Liver (tissue), 9 donors: Measurements from ENCODE around the gene CCDC138. TPM values are rescaled to one million over a fixed set of nuclear protein-coding genes. Genes with fewer than 3 reads are reported as not detected.

Source experiments
- DNase-seq: peaks from one replicate; pipeline ENCODE4 v3.0.0-alpha.2; 2017; ENCODE audit warnings: low spot score
- H3K27ac ChIP-seq, 2 donors: one replicate each; pipeline ENCODE4 v1.7.0; 2013; ENCODE audit warnings: inconsistent platforms in 2 of 2, low read length in 2 of 2, control low read depth in 1 of 2, low read depth in 1 of 2, mild to moderate bottlenecking in 1 of 2
- H3K27me3 ChIP-seq, 4 donors: one replicate each; pipeline versions ENCODE4 v1.6.1 to v1.7.0; 2013; ENCODE audit warnings: low read length in 3 of 4, inconsistent platforms in 1 of 4, mild to moderate bottlenecking in 1 of 4, moderate library complexity in 1 of 4; ENCODE audit not compliant: control insufficient read depth in 4 of 4, insufficient read depth in 4 of 4
- H3K36me3 ChIP-seq, 4 donors: one replicate each; pipeline versions ENCODE4 v1.6.1 to v1.7.0; 2013; ENCODE audit warnings: low read length in 3 of 4, mild to moderate bottlenecking in 3 of 4, low read depth in 1 of 4, moderate library complexity in 1 of 4; ENCODE audit not compliant: control insufficient read depth in 4 of 4, insufficient read depth in 3 of 4
- H3K4me1 ChIP-seq, 4 donors: one replicate each; pipeline versions ENCODE4 v1.6.1 to v1.7.0; 2013; ENCODE audit warnings: low read length in 3 of 4, mild to moderate bottlenecking in 3 of 4, moderate library complexity in 1 of 4; ENCODE audit not compliant: control insufficient read depth in 4 of 4, insufficient read depth in 4 of 4
- H3K4me3 ChIP-seq, 3 donors: one replicate each; pipeline versions ENCODE4 v1.6.1 to v1.7.0; 2013; ENCODE audit warnings: low read length in 3 of 3, control low read depth in 1 of 3, low read depth in 1 of 3, mild to moderate bottlenecking in 1 of 3
- H3K9ac ChIP-seq, 2 donors: one replicate each; pipeline ENCODE4 v1.7.0; 2013; ENCODE audit warnings: low read length in 2 of 2, mild to moderate bottlenecking in 2 of 2, moderate library complexity in 2 of 2, control low read depth in 1 of 2, low read depth in 1 of 2
- H3K9me3 ChIP-seq, 4 donors: one replicate each; pipeline versions ENCODE4 v1.6.1 to v1.7.0; 2013; ENCODE audit warnings: low read length in 3 of 4; ENCODE audit not compliant: control insufficient read depth in 4 of 4
- EGR1 ChIP-seq, 2 donors: IDR thresholded peaks; 2 replicates each; pipeline ENCODE4 v1.6.1; 2016 to 2018; ENCODE audit warnings: antibody characterized with exemption in 2 of 2, low read depth in 2 of 2
- FOXA1 ChIP-seq: IDR thresholded peaks from 2 replicates; pipeline ENCODE4 v1.6.1; 2016; ENCODE audit warnings: antibody characterized with exemption
- FOXA2 ChIP-seq: IDR thresholded peaks from 2 replicates; pipeline ENCODE4 v1.6.1; 2016; ENCODE audit warnings: antibody characterized with exemption
- GABPA ChIP-seq, 2 donors: IDR thresholded peaks in 1 of 2; conservative IDR thresholded peaks in 1 of 2; 2 replicates each; pipeline ENCODE4 v1.6.1; 2016; ENCODE audit warnings: antibody characterized with exemption in 2 of 2, mild to moderate bottlenecking in 1 of 2, moderate library complexity in 1 of 2
- HNF4A ChIP-seq, 2 donors: conservative IDR thresholded peaks; 2 replicates each; pipeline ENCODE4 v1.6.1; 2016; ENCODE audit warnings: antibody characterized with exemption in 2 of 2, mild to moderate bottlenecking in 2 of 2
- HNF4G ChIP-seq: IDR thresholded peaks from 2 replicates; pipeline ENCODE4 v1.6.1; 2016; ENCODE audit warnings: antibody characterized with exemption
- JUND ChIP-seq, 2 donors: IDR thresholded peaks; 2 replicates each; pipeline ENCODE4 v1.6.1; 2016; ENCODE audit warnings: antibody characterized with exemption in 2 of 2
- NR2F2 ChIP-seq: IDR thresholded peaks from 2 replicates; pipeline ENCODE4 v1.6.1; 2016; ENCODE audit warnings: antibody characterized with exemption
- RAD21 ChIP-seq, 2 donors: IDR thresholded peaks; 2 replicates each; pipeline ENCODE4 v1.6.1; 2016; ENCODE audit warnings: antibody characterized with exemption in 2 of 2, mild to moderate bottlenecking in 2 of 2
- RXRA ChIP-seq, 2 donors: IDR thresholded peaks; 2 replicates each; pipeline ENCODE4 v1.6.1; 2017 to 2018; ENCODE audit warnings: antibody characterized with exemption in 2 of 2, mild to moderate bottlenecking in 1 of 2
- TAF1 ChIP-seq: conservative IDR thresholded peaks from 2 replicates; pipeline ENCODE4 v1.6.1; 2016; ENCODE audit warnings: antibody characterized with exemption, mild to moderate bottlenecking
- YY1 ChIP-seq: IDR thresholded peaks from 2 replicates; pipeline ENCODE4 v1.6.1; 2016; ENCODE audit warnings: antibody characterized with exemption, mild to moderate bottlenecking
- WGBS: extraction: QIAGEN DNeasy Blood & Tissue Kit; methylation state at CpG from one replicate; pipeline ENCODE4 v1.1.7; 2013; 5-methylcytosine and 5-hydroxymethylcytosine counted together
- polyA plus RNA-seq, 2 donors: library from polyadenylated mRNA; stranded (reverse) in 1 of 2; unstranded in 1 of 2; fragments of 200-250 nt in 1 of 2; fragments of >200 nt in 1 of 2; fragmentation: Nextera tagmentation in 1 of 2; extraction: Ambion mirVana in 1 of 2; gene quantifications; one replicate each; pipeline versions ENCODE4 v1.2.1 to v1.2.3, GENCODE V29; 2013 to 2015
- total RNA-seq, 2 donors: library from RNA; depleted of rRNA; stranded (reverse); fragments of >200 nt; gene quantifications; one replicate each; pipeline ENCODE4 v1.2.3, GENCODE V29; 2014
- TF ChIP-seq, protein P1 (sequence below): IDR thresholded peaks from 2 replicates; pipeline ENCODE4 v1.6.1; 2016; ENCODE audit warnings: antibody characterized with exemption
- TF ChIP-seq, protein P2 (sequence below): IDR thresholded peaks from 2 replicates; pipeline ENCODE4 v1.6.1; 2016; ENCODE audit warnings: antibody characterized with exemption, mild to moderate bottlenecking
- TF ChIP-seq, protein P3 (sequence below): IDR thresholded peaks from 2 replicates; pipeline ENCODE4 v1.6.1; 2016; ENCODE audit warnings: antibody characterized with exemption
- TF ChIP-seq, protein P4 (sequence below): IDR thresholded peaks from 2 replicates; pipeline ENCODE4 v1.6.1; 2016; ENCODE audit warnings: antibody characterized with exemption
- donor health status: healthy.
- donor health status: healthy.
- donor health status: healthy.
- donor health status: healthy.
- donor health status: healthy.

Gene CCDC138
- total and polyA plus RNA-seq, 4 donors = 0.76 to 5.0 (median 2.7) TPM

DNA sequence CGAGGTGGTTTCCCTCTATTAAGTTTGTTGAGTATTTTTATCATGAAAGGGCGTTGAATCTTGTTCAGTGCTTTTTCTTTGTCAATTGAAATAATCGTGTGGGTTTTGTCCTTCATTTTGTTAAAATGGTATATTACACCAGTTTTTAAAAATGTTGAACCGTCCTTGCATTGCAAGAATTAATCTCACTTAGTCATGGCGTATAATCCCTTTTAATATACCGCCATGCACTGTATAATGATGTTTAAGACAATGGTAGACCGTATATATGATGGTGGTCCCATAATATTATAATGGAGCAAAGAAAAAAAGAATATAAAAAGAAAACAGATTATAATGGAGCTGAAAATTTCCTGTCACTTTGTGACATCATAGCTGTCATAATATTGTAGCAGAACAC, 50.6 kb downstream of the CCDC138 start:
- TF ChIP-seq, protein P1, sequence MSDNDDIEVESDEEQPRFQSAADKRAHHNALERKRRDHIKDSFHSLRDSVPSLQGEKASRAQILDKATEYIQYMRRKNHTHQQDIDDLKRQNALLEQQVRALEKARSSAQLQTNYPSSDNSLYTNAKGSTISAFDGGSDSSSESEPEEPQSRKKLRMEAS = no peak
- TF ChIP-seq, protein P2, sequence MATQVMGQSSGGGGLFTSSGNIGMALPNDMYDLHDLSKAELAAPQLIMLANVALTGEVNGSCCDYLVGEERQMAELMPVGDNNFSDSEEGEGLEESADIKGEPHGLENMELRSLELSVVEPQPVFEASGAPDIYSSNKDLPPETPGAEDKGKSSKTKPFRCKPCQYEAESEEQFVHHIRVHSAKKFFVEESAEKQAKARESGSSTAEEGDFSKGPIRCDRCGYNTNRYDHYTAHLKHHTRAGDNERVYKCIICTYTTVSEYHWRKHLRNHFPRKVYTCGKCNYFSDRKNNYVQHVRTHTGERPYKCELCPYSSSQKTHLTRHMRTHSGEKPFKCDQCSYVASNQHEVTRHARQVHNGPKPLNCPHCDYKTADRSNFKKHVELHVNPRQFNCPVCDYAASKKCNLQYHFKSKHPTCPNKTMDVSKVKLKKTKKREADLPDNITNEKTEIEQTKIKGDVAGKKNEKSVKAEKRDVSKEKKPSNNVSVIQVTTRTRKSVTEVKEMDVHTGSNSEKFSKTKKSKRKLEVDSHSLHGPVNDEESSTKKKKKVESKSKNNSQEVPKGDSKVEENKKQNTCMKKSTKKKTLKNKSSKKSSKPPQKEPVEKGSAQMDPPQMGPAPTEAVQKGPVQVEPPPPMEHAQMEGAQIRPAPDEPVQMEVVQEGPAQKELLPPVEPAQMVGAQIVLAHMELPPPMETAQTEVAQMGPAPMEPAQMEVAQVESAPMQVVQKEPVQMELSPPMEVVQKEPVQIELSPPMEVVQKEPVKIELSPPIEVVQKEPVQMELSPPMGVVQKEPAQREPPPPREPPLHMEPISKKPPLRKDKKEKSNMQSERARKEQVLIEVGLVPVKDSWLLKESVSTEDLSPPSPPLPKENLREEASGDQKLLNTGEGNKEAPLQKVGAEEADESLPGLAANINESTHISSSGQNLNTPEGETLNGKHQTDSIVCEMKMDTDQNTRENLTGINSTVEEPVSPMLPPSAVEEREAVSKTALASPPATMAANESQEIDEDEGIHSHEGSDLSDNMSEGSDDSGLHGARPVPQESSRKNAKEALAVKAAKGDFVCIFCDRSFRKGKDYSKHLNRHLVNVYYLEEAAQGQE = no peak
- TF ChIP-seq HNF4A (conservative IDR thresholded peaks at IDR 0.05) (no peak), TAF1 (no peak), HNF4G (no peak), RXRA (IDR thresholded peaks at IDR 0.05) (no peak), JUND (IDR thresholded peaks at IDR 0.05) (no peak), YY1 (no peak), EGR1 (IDR thresholded peaks at IDR 0.05; ENCODE audit: low read depth in 2 of 2) (no peak), NR2F2 (no peak), FOXA2 (no peak), RAD21 (IDR thresholded peaks at IDR 0.05) (no peak), GABPA (IDR thresholded peaks at IDR 0.05 in 1 of 2, conservative IDR thresholded peaks at IDR 0.05 in 1 of 2) (no peak)
- TF ChIP-seq, protein P3, sequence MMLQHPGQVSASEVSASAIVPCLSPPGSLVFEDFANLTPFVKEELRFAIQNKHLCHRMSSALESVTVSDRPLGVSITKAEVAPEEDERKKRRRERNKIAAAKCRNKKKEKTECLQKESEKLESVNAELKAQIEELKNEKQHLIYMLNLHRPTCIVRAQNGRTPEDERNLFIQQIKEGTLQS = no peak
- H3K36me3 ChIP-seq = peaks cover 0 to 2% (median 0%) of the 10 kb centered on the region in 4 donors
- no peak overlapping the region for H3K9ac ChIP-seq
- H3K27ac ChIP-seq = no peak overlapping the region
- H3K9me3 ChIP-seq = no peaks in the 10 kb centered on the region
- 98% methylated on average over 7 of the region's 7 CpGs for WGBS
- DNase-seq = no peak
- H3K27me3 ChIP-seq = no peaks in the 10 kb centered on the region
- H3K4me3 ChIP-seq = no peak overlapping the region
- H3K4me1 ChIP-seq = peaks cover 0 to 3% (median 0%) of the 10 kb centered on the region in 4 donors

DNA sequence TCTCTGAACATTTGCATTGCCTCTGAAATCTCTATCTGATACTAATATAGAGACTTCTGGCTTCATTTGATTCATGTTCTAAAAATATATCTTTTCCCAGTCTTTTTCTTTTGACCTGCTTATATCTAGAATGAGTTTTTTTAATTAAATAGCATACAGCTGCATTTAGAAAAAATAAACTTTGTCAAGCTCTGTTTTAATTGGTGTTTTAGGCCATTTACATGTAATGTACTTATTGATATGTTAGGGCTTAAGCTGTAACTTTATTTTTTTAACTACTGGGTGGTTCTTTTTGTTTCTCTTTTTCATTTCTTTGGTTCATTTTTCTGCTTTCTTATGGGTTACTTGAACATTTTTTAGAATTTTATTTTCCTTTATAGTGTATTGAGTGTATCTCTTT, 54.9 kb downstream of the CCDC138 start:
- no peak for TF ChIP-seq HNF4G
- TF ChIP-seq FOXA1 = no peak
- no peak for TF ChIP-seq TAF1
- TF ChIP-seq HNF4A (conservative IDR thresholded peaks at IDR 0.05) = no peak
- no peak for TF ChIP-seq JUND (IDR thresholded peaks at IDR 0.05)
- TF ChIP-seq NR2F2 = no peak
- TF ChIP-seq, protein P3 = no peak
- no peak for DNase-seq

DNA sequence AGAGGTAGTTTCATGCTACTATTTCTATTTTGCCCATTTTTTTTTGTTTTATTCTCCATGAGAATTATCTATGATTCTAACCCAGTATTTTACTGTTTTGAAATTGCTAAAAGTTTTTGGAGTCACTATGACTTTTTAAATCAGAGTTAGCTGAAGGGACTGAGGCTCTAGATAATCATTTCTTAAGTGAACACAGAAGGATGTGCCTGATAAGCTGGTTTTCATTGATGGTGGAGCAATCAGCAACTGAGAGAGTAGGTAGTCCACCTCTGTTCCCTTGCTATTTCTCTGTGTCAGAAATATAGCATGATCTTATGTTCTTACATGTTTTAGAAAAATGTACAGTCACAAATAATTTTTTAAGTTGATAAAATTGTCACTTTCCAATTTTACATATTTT, 59.4 kb downstream of the CCDC138 start:
- Histone ChIP-seq H3K27ac (no peak overlapping the region), H3K9me3 (no peaks in the 10 kb centered on the region), H3K9ac (no peak overlapping the region), H3K27me3 (no peaks in the 10 kb centered on the region), H3K4me3 (no peak overlapping the region), H3K36me3 (peaks cover 0 to 2% (median 0%) of the 10 kb centered on the region in 4 donors), H3K4me1 (peaks cover 0 to 7% (median 0%) of the 10 kb centered on the region in 4 donors)
- TF ChIP-seq, protein P2 = no peak
- no peak for TF ChIP-seq FOXA1
- TF ChIP-seq JUND (IDR thresholded peaks at IDR 0.05) = no peak
- TF ChIP-seq TAF1 = no peak
- TF ChIP-seq RXRA (IDR thresholded peaks at IDR 0.05) = no peak
- no peak for TF ChIP-seq YY1
- TF ChIP-seq, protein P4, sequence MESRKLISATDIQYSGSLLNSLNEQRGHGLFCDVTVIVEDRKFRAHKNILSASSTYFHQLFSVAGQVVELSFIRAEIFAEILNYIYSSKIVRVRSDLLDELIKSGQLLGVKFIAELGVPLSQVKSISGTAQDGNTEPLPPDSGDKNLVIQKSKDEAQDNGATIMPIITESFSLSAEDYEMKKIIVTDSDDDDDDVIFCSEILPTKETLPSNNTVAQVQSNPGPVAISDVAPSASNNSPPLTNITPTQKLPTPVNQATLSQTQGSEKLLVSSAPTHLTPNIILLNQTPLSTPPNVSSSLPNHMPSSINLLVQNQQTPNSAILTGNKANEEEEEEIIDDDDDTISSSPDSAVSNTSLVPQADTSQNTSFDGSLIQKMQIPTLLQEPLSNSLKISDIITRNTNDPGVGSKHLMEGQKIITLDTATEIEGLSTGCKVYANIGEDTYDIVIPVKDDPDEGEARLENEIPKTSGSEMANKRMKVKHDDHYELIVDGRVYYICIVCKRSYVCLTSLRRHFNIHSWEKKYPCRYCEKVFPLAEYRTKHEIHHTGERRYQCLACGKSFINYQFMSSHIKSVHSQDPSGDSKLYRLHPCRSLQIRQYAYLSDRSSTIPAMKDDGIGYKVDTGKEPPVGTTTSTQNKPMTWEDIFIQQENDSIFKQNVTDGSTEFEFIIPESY = no peak
- DNase-seq = no peak

More for the DNA sequence above, 54.9 kb downstream of the CCDC138 start:
- H3K27me3 ChIP-seq = no peaks in the 10 kb centered on the region
- H3K27ac ChIP-seq = no peak overlapping the region
- H3K36me3 ChIP-seq = peaks cover 0 to 2% (median 0%) of the 10 kb centered on the region in 4 donors
- H3K9ac ChIP-seq = no peak overlapping the region
- H3K9me3 ChIP-seq = no peaks in the 10 kb centered on the region
- H3K4me3 ChIP-seq = no peak overlapping the region
- no peaks in the 10 kb centered on the region for H3K4me1 ChIP-seq
